Osteocyte (in vitro differentiated cells): Measurements from ENCODE around the gene APOL6. TPM values are rescaled to one million over a fixed set of nuclear protein-coding genes. Genes with fewer than 3 reads are reported as not detected.
"Not testable (repeated sequence)": the region's sequence is repeated elsewhere in the genome, so short reads cannot be mapped to it uniquely, and the experiment has no call there.

Source experiments
- DNase-seq: peaks from one replicate; pipeline ENCODE4 v3.0.0; 2021; ENCODE audit warnings: mixed read lengths; ENCODE audit not compliant: unreplicated experiment; ENCODE audit errors: extremely low spot score
- H3K27ac Mint-ChIP-seq: one replicate; pipeline ENCODE4 v1.8.0; 2021; ENCODE audit warnings: mild to moderate bottlenecking, mixed read lengths; ENCODE audit not compliant: unreplicated experiment
- H3K27me3 Mint-ChIP-seq: one replicate; pipeline ENCODE4 v1.8.0; 2021; ENCODE audit warnings: mixed read lengths; ENCODE audit not compliant: unreplicated experiment
- H3K36me3 Mint-ChIP-seq: one replicate; pipeline ENCODE4 v1.8.0; 2021; ENCODE audit warnings: mixed read lengths; ENCODE audit not compliant: unreplicated experiment
- H3K4me1 Mint-ChIP-seq: one replicate; pipeline ENCODE4 v1.8.0; 2021; ENCODE audit warnings: mixed read lengths; ENCODE audit not compliant: unreplicated experiment
- H3K4me3 Mint-ChIP-seq: one replicate; pipeline ENCODE4 v1.8.0; 2021; ENCODE audit warnings: mild to moderate bottlenecking, moderate library complexity, mixed read lengths; ENCODE audit not compliant: unreplicated experiment
- H3K9me3 Mint-ChIP-seq: one replicate; pipeline ENCODE4 v1.8.0; 2021; ENCODE audit warnings: mixed read lengths; ENCODE audit not compliant: unreplicated experiment
- CTCF ChIP-seq: fragments of 200-600 bp; sonication (generic); IDR thresholded peaks from 2 replicates; pipeline ENCODE4 v1.5.0; 2021; ENCODE audit warnings: antibody characterized with exemption, mild to moderate bottlenecking, moderate library complexity
- total RNA-seq: library from RNA; stranded (reverse); gene quantifications from 2 replicates; pipeline ENCODE4 v1.2.1, GENCODE V29; 2021

The APOL6 gene
- total RNA-seq, 1 donor from 2014 or later, result 11.8 TPM

GRCh38 chr22:35621451-35621850 is 26.8 kb upstream of the APOL6 start:
- Mint-ChIP-seq H3K4me1 (peaks cover 9% of the 10 kb centered on the region), H3K9me3 (no peaks in the 10 kb centered on the region), H3K27ac (no peak overlapping the region), H3K27me3 (no peaks in the 10 kb centered on the region), H3K4me3 (no peak overlapping the region), H3K36me3 (no peaks in the 10 kb centered on the region)
- TF ChIP-seq CTCF, result no peak
- DNase-seq, result no peak

- Mint-ChIP-seq H3K36me3 (no peaks in the 10 kb centered on the region), H3K4me1 (peaks cover 11% of the 10 kb centered on the region), H3K4me3 (no peak overlapping the region), H3K9me3 (no peaks in the 10 kb centered on the region), H3K27me3 (no peaks in the 10 kb centered on the region), H3K27ac (no peak overlapping the region)
- TF ChIP-seq CTCF, result no peak
- no peak for DNase-seq
These were observed 25.9 kb upstream of the APOL6 start for GRCh38 chr22:35622191-35622913.

DNA sequence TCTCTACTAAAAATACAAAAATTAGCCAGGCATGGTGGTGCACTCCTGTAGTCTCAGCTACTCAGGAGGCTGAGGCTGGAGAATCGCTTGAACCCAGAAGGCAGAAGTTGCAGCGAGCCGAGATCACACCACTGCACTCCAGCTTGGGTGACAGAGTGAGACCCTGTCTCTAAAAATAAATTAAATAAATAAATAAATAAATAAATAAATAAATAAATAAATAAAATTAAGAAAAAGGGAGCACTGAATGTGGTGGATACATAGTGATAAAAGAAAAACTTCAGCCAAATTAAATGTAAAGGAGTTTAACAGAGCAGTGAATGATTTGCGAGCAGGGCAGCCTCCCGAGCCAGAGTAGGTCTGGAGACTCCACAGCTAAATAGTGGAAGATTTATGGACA is 24.4 kb upstream of the APOL6 start:
- not testable (repeated sequence) for H3K36me3 Mint-ChIP-seq, H3K27ac Mint-ChIP-seq, H3K9me3 Mint-ChIP-seq, H3K4me3 Mint-ChIP-seq, H3K27me3 Mint-ChIP-seq, DNase-seq
- peaks cover 22% of the 10 kb centered on the region for H3K4me1 Mint-ChIP-seq

GRCh38 chr22:35624547-35624946 is 23.7 kb upstream of the APOL6 start:
- H3K4me3 Mint-ChIP-seq, result no peak overlapping the region
- H3K9me3 Mint-ChIP-seq, result no peaks in the 10 kb centered on the region
- DNase-seq, result no peak
- no peak overlapping the region for H3K27ac Mint-ChIP-seq
- H3K4me1 Mint-ChIP-seq, result peaks cover 28% of the 10 kb centered on the region
- H3K36me3 Mint-ChIP-seq, result no peaks in the 10 kb centered on the region
- H3K27me3 Mint-ChIP-seq, result no peaks in the 10 kb centered on the region
- no peak for TF ChIP-seq CTCF

DNA sequence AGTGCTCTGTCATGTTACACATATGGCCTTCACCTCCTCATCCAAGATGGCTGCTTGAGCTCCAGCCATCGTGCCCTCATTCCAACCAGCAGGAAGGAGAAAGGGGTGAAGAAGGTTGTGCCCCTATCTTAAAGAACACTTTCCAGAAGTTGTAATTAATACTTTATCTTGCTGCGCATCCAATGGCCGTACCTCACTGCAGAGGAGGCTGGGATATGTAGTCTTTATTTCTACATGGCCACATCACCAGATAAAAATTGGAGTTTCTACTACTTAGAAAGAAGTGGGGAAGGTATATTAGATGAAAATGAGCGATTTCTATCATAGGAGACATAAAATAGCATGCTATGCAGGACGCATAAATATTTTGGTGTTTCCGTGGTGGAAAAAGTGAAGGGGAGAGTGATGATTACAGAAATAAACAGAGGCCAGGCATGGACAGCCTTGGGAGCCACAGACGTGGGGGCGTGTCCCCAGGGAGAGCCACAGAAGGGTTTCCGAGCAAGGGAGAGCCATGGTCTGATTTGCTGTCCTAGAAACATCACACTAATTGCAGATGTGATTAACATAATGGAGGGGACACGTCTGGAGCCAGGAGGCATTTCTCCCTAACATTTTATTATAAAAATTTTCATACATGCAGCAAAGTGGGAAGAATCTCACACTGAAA is 22.3 kb upstream of the APOL6 start:
- peaks cover 37% of the 10 kb centered on the region for H3K4me1 Mint-ChIP-seq
- DNase-seq, result no peak
- H3K36me3 Mint-ChIP-seq, result no peaks in the 10 kb centered on the region
- H3K9me3 Mint-ChIP-seq, result no peaks in the 10 kb centered on the region
- no peak for TF ChIP-seq CTCF
- H3K4me3 Mint-ChIP-seq, result no peak overlapping the region
- no peaks in the 10 kb centered on the region for H3K27me3 Mint-ChIP-seq
- no peak overlapping the region for H3K27ac Mint-ChIP-seq
